Stimulated activated CD4-positive, alpha-beta T cell treated with anti-CD3 and anti-CD28 coated beads, TNF-alpha, amount 100 ng/mL, for 48 hours (primary cell): Measurements from ENCODE around the gene TBKBP1.
"Not testable (repeated sequence)": the region's sequence is repeated elsewhere in the genome, so short reads cannot be mapped to it uniquely, and the experiment has no call there.

Source experiments
- DNase-seq, 3 donors: peaks; one replicate each; pipeline ENCODE4 v3.0.0-alpha.2; 2020; ENCODE audit warnings: low read depth in 3 of 3

TBKBP1 gene

DNA sequence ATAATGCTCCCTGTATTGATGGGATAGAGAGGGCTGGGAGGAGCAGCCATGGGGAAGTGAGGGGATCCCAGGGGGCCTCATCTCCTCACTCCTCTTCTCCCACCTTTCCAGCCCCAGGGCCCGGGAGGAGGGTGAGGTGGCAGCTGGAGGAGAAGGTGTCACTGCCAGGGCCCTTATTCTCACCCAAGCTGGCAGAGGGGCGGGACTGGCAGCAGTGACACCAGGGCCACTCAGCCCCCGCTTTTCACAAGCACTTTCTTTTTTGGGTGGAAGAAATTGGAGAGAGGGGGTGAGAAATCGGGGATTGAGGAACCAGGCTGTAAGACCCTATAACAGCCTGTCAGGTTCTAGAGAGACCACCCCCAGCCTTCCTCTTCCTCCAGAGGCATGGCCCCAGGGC lies 36.7 kb downstream of the TBKBP1 start:
- no peak for DNase-seq

DNA sequence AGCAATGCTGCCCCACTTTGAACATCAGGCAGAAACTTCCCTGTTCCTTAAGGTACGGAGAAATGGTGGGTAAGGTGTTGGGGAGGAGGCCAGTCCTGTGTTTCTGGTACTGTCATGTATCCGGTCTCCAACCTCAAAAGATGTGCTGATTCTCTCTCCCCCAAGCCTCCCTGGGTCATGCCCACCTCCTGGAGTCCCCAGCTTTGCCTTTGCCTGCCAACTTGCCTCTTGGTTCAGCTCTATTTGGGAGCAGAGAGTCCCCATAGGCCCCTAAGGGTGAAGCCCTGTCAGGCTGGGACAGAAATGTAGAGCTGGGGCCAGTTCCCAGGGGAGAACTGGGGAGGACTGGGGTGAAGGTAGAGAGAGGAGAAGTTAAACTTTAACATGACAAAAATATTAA lies 37.4 kb downstream of the TBKBP1 start:
- no peak for DNase-seq

DNA sequence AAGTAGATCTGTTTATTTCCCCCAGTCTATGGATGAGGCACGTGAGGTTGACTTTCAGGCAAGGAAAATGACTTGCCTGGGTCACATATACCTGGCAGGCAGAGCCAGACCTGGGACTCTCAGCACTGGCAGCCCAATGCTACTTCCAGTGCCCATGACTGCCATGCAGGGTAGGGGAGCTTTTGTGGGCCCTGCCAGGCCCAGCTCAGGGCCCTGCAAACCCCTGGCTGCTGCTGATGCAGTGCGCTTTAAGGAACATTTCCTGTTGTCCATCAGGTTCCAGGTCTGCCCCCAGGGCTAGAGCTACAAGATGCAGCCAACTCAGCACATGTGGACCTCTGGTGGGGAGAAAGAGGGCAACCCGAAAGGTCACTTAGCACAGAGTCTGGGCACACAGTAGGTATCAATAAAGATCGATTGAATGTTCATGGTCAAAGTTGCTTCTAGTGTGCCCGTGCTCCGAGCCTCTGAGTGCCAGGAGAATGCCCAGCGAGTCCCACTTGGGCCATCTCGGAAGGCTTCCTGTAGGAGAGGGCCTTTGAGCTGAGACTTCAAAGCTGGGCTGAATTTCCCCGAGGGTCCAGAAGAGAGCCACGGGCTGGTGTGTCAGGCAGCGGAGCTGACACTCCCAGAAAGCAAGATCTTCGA lies 38.6 kb downstream of the TBKBP1 start:
- DNase-seq, result no peak

DNA sequence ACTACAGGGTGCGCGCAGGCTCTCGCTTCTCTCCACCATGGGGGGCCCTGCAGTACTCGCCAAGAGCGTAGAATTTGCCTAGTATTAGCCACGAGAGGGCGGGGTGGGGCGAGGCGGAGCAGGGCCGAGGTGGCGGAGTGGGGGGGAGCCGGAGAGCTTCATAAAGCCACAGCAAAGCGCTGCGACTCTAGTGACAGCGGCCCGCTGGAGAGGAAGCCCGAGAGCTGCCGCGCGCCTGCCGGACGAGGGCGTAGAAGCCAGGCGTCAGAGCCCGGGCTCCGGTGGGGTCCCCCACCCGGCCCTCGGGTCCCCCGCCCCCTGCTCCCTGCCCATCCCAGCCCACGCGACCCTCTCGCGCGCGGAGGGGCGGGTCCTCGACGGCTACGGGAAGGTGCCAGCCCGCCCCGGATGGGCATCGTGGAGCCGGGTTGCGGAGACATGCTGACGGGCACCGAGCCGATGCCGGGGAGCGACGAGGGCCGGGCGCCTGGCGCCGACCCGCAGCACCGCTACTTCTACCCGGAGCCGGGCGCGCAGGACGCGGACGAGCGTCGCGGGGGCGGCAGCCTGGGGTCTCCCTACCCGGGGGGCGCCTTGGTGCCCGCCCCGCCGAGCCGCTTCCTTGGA lies 39.2 kb downstream of the TBKBP1 start, which contains the start of gene TBX21:
Gene TBX21 (plus strand): TSS at position 190 of the 627 bp plus-strand sequence. CDS start 219 bp downstream, at position 409.
- peak; percentile 84 to 92 (median 87) for DNase-seq

DNA sequence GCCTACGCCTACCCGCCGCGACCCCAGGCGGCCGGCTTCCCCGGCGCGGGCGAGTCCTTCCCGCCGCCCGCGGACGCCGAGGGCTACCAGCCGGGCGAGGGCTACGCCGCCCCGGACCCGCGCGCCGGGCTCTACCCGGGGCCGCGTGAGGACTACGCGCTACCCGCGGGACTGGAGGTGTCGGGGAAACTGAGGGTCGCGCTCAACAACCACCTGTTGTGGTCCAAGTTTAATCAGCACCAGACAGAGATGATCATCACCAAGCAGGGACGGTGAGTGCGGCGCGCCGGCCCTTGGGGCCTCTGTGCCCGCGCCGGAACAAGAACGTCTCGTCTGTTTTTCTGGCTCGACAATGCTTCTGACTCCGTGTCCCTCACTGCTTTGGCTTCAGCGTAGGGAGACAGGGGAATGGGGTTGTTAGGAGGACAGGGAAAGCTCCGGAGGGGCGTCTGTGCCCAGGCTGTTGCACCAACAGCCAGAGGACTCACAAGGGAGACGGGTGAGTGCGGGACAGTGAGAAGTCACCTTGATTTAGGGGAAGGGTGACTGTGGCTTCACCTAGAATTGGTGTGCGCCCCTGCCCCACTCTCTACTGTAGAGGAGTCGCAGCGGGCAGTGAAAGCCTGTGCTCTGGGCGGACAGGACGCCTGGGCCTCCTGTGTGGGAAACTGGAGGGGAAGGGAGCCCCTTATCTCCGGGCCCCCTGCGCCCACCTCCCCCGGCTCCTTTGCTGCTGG lies 39.9 kb downstream of the TBKBP1 start:
- no peak for DNase-seq

DNA sequence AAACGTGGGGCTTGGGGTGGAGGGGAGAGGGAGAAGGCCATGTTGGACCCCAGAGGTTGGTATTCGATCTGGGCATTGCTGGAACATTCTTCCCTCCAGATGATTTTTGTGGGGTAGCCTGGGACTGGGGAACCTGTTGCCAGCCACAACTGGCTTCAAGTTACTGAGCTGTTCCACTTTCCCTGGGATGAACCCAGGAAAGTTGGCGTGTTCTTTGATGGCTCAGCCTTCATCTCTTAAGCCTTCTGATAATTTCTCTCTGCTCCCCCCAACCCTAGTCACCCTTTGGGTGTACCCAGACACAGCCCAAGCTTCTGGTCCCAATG lies 41.1 kb downstream of the TBKBP1 start:
- no peak for DNase-seq

DNA sequence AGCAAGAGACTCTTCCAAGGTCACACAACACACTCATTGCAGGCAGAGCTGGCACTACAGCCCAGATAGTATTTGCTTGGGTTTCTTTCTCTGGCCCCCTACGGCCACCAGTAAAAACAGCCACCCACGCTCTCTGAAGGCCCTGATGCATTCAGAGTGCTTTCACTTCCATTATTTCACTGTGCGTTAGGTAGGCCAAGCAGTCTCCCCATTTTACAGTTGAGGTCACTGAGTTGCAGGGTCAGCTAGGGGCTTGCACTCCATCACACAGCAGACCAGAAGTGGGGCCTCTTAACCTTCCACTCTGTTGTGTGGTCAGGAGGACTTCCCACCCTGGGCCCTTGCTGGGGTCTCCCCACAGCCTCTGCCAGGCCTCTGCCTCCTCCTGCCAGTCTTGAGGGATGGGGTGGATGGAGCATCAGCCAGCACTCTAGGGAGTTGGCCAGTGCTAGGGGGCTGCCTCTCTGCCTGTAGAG lies 41.6 kb downstream of the TBKBP1 start:
- no peak for DNase-seq

DNA sequence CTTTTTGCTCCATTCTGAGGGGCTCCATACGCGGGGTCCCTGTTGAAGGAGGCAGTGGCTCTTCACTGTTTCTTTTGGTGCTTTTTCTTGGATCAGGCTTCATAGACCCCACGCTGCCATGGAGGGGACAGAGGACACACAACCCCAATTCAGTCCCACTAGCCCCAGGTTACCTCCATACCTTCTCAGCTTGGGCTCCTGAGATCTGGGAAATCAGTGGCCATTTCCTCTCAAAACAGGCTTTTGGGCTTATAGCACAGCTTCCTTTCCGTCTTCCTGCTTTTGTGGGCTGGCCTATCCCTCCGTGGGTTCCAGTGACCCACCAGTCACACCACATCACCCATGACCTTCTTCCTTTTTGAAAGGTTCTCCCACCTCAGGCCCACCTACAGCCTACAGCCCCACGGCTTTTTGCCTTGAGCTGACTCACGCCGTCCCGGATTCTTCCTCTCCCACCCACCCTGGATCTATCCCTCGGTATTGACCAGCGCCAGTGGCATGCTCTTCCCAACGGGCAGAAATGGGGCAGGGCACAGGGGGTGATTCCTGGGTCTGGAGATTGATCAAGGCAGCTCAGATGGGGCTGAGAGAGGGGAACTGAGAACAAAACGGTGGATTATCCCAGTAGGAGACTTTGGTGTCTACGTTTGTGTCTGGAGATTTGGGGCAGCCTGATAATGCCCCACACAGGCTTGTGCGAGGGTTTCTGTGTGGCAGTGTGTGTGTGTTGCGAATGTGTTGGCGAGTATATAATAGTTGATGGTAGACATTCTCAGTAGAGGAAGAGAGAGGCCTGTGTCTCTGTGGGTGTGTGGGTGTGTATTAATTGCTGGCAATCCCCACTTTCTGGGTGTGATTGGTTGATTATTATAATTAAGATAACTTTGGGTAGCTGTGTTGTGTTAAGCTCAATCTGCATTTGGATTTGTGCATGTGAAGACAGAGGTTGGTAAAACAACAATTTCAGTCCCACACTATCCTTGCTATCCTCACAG lies 42.8 kb downstream of the TBKBP1 start:
- DNase-seq, result no peak

DNA sequence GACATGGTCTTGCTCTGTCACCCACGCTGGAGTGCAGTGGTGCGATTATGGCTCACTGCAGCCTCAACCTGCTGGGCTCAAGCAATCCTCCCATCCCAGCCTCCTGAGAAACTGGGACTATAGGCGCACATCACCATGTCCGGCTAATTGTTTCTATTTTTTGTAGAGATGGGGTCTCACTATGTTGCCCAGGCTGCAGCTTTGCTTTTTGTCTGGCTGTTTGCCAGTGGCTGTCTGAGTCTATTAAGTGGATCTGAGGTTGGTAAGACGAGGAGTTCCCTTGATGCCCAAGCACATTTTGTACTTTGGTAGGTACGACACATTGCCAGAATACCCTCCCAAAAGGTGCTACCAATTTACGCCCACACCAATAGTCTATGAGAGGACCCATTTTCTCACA lies 44.2 kb downstream of the TBKBP1 start:
- DNase-seq, result no peak

DNA sequence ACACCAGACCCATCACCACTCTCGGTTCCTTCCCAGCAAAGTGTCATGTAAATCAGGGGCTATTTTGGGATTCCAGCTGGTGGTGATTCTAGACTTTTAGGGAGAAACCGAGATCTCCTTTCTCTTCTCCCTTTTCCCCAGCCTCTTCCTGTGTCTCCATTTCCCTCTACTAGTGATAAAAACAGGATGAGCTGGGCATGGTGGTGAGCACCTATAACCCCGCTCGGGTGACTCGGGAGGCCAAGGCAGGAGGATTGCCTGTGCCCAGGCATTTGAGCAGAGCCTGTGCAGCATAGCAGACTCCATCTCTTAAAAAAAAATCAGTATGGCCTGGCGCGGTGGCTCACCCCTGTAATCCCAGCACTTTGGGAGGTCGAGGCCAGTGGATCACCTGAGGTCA lies 45.2 kb downstream of the TBKBP1 start:
- no peak for DNase-seq

DNA sequence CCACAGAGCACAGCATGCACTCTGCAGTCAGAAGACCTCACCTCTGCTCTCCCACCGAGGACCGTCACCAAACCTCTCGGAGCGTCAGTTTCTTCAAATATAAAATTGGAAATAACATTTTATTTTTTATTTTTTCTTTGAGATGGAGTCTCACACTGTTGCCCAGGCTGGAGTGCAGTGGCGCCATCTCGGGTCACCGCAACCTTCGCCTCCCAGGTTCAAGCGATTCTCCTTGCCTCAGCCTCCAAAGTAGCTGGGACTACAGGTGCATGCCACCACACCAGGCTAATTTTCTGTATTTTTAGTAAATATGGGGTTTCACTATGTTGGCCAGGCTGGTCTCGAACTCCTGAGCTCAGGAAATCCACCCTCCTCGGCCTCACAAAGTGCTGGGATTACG lies 46.0 kb downstream of the TBKBP1 start:
- not testable (repeated sequence) for DNase-seq

DNA sequence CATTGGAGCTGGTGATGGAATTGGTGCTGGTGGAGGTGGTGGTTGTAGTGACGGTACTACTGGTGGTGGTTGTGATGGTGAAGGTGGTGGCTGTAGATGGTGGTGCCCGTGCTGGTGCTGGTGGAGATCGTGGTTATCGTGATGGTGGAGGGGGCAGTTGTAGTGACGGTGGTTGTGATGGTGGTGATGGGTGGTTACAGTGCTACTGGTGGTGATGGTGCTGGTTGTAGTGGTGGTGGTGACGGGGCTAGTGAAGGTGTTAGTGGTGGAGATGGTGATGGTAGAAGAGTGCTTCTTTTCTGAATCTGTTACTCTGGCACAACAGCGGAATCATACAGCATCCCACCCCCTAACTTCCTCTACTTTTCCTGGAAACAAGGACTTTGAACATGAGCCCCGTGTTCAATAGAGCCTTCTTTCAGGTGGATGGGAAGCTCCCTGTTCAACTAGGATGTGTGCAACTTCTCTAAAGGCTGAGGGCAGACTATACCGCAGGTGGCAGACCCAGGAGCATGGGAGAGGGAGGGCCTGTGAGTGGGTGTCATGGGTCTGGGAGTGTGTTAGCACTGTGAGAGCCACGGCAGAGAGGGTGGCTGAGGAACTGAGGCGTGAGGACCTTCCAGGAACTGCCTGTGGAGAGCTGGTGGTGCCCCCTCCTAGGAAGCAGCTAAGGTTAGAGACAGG lies 47.3 kb downstream of the TBKBP1 start:
- DNase-seq, result no peak

DNA sequence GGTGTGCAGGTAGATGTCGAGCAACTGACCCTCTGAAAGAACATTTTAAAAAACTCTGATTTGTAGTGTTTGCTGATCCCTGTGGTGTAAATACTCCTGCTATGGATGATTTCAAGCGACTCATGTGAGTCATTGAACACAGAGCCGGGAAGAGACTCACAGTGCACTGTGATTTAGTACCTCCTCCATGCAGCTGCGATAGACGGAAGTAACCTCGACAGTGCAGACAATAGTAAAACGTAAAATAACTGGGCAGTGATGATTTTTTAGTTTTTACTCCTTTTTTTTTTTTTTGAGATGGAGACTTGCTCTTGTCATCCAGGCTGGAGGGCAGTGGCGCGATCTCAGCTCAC lies 47.8 kb downstream of the TBKBP1 start:
- no peak for DNase-seq

DNA sequence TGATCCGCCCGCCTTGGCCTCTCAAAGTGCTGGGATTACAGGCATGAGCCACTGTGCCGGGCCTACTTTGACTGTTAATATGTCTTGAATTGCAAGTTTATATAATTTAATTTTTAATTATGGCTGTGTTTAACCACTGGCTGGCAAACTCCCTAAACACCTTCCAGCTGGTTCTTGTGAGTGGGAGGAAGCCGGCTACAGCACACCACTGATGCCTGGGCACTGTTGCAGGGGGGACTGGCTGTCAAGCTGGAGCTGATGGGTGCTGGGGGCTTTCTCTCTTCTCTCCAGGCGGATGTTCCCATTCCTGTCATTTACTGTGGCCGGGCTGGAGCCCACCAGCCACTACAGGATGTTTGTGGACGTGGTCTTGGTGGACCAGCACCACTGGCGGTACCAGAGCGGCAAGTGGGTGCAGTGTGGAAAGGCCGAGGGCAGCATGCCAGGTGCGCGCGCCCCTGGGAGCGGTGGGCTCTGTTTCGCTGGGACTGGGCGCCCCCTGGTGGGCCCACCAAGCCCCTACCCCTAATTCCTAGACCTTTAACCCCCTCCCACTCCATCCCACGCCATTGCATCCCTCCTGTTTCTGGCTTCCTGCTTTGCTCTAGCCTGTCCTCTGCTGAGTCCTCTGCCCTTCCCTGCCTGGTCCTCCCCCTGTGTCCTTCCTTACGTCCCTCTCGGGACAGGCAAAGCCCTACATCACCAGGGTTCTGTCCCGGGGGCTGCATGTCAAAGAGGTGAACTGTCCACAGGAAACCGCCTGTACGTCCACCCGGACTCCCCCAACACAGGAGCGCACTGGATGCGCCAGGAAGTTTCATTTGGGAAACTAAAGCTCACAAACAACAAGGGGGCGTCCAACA lies 48.6 kb downstream of the TBKBP1 start:
- DNase-seq, result no peak

DNA sequence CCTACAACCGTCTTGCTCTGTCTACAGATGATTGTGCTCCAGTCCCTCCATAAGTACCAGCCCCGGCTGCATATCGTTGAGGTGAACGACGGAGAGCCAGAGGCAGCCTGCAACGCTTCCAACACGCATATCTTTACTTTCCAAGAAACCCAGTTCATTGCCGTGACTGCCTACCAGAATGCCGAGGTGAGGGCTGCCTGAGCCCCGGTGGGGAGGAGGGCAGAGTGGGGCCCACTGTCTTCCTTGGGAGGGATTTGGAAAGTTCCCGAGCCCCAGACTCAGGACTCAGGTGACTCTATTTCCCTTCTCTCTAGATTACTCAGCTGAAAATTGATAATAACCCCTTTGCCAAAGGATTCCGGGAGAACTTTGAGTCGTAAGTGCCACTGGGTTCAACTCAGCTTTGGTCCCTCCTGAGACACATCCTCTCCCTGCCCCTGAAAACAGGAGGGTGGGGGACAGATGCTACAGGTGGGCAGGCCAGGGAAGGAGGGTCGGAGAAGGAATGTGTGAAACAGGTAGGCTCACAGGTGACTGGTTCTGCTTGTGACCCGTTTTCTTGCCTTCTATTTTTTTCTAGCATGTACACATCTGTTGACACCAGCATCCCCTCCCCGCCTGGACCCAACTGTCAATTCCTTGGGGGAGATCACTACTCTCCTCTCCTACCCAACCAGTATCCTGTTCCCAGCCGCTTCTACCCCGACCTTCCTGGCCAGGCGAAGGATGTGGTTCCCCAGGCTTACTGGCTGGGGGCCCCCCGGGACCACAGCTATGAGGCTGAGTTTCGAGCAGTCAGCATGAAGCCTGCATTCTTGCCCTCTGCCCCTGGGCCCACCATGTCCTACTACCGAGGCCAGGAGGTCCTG lies 50.4 kb downstream of the TBKBP1 start:
- no peak for DNase-seq

DNA sequence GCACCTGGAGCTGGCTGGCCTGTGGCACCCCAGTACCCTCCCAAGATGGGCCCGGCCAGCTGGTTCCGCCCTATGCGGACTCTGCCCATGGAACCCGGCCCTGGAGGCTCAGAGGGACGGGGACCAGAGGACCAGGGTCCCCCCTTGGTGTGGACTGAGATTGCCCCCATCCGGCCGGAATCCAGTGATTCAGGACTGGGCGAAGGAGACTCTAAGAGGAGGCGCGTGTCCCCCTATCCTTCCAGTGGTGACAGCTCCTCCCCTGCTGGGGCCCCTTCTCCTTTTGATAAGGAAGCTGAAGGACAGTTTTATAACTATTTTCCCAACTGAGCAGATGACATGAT lies 51.0 kb downstream of the TBKBP1 start:
- DNase-seq, result no peak

DNA sequence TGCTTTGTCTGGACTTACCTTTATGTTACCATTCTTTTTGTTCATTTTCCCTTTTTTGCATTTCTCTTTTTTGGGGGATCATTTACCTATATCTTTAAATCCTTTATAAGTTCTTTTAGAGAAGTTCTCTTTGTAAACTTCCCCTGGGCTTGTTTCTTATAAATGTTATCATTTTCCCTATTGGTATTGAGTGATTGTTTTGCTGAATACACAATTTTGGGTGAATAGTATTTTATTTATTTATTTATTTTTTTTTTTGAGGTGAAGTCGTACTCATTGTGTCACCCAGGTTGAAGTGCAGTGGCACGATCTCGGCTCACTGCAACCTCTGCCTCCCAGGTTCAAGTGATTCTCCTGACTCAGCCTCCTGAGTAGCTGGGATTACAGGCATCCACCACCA lies 57.5 kb downstream of the TBKBP1 start:
- no peak for DNase-seq

DNA sequence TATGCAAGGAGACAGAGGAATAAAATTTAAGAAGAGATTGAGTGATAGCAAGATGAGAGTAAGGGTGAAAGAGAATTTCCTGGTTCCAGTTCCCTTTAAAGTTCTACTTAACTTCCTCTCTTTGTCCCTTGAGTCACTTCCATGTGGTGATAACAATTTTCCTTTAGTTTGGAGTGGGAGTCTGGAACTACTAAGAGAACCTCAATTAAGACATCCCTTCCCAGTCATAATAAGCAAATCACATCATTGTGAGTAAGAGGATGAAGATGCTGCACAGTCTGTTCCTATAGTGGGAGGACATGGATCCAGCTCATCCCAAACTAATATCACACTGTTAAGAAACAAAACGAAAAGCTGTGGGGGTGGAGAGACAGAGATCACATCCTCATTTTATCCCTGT lies 63.4 kb downstream of the TBKBP1 start:
- no peak for DNase-seq

DNA sequence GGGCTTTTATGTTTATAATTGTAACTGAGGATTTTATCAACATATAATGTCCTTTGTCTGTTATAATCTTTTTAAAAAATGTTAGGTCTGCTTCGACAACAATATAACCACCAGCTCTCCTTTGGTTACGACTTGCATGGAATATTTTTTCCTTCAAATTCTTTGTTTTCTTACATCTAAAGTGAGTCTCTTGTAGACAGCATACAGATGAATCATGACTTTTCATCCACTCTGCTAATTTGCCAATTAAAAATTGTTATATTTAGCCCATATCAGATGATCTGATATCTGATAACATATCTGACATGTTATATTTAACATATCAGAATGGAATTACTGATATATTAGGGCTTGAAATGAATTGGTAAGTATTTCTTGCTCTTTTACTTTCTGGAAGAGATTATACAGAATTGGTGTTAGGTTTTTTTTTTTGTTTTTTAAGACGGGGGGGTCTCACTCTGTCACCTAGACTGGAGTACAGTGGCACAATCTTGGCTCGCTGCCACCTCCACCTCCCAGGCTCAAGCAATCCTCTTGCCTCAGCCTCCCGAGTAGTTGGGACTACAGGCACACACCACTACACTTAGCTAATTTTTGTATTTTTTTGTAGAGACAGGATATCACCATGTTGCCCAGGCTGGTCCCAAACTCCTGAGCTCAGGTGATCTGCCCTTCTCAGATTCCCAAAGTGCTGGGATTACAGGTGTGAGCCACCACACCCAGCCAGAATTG lies 66.6 kb downstream of the TBKBP1 start:
- no peak for DNase-seq
